ENCODE data around the gene ATP1A4. TPM values are rescaled to one million over a fixed set of nuclear protein-coding genes. Genes with fewer than 3 reads are reported as not detected.

The ATP1A4 gene
- total and polyA plus RNA-seq, 10 of the 15 experiments (the other 5 are each of a cell fraction or from before 2014, with no cell fraction given): 0.31 to 1.0 (median 0.54) TPM

DNA sequence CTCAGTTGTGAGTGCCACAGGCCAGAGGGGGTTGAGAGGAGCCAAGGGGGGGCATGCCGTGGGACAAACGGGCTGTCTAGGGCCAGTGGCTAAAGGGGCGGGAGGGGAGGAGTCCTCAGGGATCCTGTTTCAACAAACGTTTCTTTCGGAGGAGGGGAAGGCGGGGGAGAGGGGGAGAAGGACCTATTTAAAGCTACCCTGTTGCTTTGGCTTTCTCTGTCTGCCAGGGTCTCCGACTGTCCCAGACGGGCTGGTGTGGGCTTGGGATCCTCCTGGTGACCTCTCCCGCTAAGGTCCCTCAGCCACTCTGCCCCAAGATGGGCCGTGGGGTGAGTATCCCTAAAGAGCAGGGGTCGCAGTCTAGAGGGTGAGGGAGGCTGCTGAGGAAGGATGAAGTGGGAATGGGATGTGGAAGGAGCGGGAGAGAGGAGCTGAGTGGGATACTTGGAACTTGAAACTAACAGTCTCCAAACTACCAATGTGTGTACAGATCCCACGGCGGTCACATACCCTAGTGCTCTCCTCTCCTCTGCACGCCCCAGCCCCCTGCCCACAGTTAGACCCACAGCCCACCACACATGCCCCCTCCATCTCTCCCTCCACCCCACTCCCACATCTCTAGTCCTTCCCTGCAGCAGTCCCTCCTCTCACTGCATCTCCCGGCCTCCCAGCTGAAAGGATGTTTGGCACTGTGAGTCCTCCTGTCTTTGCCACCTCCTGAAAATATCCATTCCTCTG, 35.7 kb upstream of the ATP1A4 start, which contains the start of gene ATP1A2 (continued):
- no peak for TF ChIP-seq FOXM1 (IDR thresholded peaks at IDR 0.05; ENCODE audit: low read depth, low read length)
- no peak for TF ChIP-seq RUNX3 (IDR thresholded peaks at IDR 0.05; ENCODE audit: low read length)
- no peak for TF ChIP-seq ZNF274 (IDR thresholded peaks at IDR 0.05; ENCODE audit: insufficient read depth, insufficient read length)

DNA sequence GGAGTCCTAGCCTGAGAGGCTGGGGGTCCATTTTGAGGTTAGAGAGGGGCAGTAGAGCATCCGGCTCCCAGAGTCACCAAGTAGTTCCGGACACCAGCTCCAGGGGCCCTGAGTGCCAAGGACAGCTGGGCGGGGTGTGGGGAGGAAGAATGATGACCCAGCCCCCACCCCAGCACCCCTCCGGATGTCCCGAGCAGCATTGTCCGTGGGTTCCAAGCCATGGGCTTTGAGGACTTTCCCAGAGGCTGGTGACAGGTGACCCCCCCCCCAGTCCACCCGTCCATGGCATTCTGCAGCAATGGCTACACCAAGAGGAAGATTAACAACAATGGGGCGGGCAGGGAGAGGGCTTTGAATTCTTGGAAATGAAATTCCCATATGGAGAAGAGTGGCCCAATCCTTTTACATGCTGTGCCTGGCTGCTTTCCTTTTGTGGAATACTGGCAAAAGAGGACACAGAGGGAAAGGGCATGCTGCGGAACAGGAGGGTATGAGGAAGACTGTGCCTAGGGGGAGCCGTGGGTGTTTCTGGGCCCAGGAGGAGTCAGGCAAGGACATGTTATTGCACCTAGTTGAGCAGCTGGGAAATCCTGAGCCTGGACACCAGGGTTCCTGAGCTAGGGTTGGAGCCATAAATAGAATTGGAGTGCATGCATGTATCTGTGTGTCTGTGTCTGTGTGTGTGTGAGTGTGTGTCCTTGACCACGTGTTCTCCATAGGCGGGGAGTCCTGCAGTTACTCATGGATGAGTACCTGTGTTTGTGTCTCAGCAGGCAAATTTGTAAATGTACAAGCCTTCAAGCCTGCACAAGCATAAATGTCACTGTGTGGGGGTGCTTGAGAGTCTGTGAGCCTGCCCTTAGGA, 34.9 kb upstream of the ATP1A4 start:
- Histone ChIP-seq H3K27me3 (replicated peaks in 1 of 2; ENCODE audit: control insufficient read depth in 2 of 2, insufficient read depth in 2 of 2, low read length in 1 of 2) (peaks cover 0 to 7% of the 10 kb centered on the region in 2 experiments), H2AFZ (ENCODE audit: control insufficient read depth, low read depth, low read length) (no peak overlapping the region), H3K9me3 (replicated peaks; ENCODE audit: control insufficient read depth, insufficient read depth, low read length) (no peaks in the 10 kb centered on the region), H4K20me1 (ENCODE audit: control insufficient read depth, insufficient read depth) (0 out of 2 replicates have a peak, but pooled peaks cover 3% of the 10 kb centered on the region), H3K36me3 (ENCODE audit: control insufficient read depth in 2 of 2, insufficient read depth in 2 of 2, low read length in 1 of 2) (no peaks in the 10 kb centered on the region), H3K4me2 (ENCODE audit: control insufficient read depth, insufficient read depth) (no peak overlapping the region), H3K4me3 (no peak overlapping the region), H3K27ac (ENCODE audit: control insufficient read depth, insufficient read depth) (no peak overlapping the region), H3K4me1 (ENCODE audit: control insufficient read depth, insufficient read depth, low read length) (no peaks in the 10 kb centered on the region), H3K9ac (ENCODE audit: control insufficient read depth, insufficient read depth, low read length) (no peak overlapping the region), H3K79me2 (ENCODE audit: control insufficient read depth, insufficient read depth, low read length) (no peaks in the 10 kb centered on the region)
- no peak for TF ChIP-seq HDAC2 (IDR thresholded peaks at IDR 0.05)
- no peak for TF ChIP-seq TCF3 (IDR thresholded peaks at IDR 0.05; ENCODE audit: borderline replicate concordance, insufficient read depth, low read depth, low read length)
- TF ChIP-seq EP300 (IDR thresholded peaks at IDR 0.05; ENCODE audit: borderline replicate concordance in 1 of 2, control insufficient read depth in 1 of 2, low read depth in 2 of 2, low read length in 2 of 2): no peak
- TF ChIP-seq BMI1 (IDR thresholded peaks at IDR 0.05; ENCODE audit: borderline replicate concordance): no peak
- TF ChIP-seq, protein P1, sequence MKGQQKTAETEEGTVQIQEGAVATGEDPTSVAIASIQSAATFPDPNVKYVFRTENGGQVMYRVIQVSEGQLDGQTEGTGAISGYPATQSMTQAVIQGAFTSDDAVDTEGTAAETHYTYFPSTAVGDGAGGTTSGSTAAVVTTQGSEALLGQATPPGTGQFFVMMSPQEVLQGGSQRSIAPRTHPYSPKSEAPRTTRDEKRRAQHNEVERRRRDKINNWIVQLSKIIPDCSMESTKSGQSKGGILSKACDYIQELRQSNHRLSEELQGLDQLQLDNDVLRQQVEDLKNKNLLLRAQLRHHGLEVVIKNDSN (IDR thresholded peaks at IDR 0.05; ENCODE audit: borderline replicate concordance, extremely low read length, insufficient read depth, low read depth, low read length): no peak
- TF ChIP-seq MYC (IDR thresholded peaks at IDR 0.05; ENCODE audit: insufficient read depth, insufficient read length, insufficient replicate concordance, low read length, severe bottlenecking): no peak
- TF ChIP-seq, protein P2, sequence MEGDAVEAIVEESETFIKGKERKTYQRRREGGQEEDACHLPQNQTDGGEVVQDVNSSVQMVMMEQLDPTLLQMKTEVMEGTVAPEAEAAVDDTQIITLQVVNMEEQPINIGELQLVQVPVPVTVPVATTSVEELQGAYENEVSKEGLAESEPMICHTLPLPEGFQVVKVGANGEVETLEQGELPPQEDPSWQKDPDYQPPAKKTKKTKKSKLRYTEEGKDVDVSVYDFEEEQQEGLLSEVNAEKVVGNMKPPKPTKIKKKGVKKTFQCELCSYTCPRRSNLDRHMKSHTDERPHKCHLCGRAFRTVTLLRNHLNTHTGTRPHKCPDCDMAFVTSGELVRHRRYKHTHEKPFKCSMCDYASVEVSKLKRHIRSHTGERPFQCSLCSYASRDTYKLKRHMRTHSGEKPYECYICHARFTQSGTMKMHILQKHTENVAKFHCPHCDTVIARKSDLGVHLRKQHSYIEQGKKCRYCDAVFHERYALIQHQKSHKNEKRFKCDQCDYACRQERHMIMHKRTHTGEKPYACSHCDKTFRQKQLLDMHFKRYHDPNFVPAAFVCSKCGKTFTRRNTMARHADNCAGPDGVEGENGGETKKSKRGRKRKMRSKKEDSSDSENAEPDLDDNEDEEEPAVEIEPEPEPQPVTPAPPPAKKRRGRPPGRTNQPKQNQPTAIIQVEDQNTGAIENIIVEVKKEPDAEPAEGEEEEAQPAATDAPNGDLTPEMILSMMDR (IDR thresholded peaks at IDR 0.05 in 2 of 3, conservative IDR thresholded peaks at IDR 0.05 in 1 of 3; ENCODE audit: control insufficient read depth in 2 of 3, extremely low read depth in 1 of 3, insufficient read depth in 1 of 3, low read depth in 3 of 3, low read length in 3 of 3): no peak
- TF ChIP-seq SMAD5 (IDR thresholded peaks at IDR 0.05; ENCODE audit: low read depth): no peak
- no peak for TF ChIP-seq SP1 (IDR thresholded peaks at IDR 0.05; ENCODE audit: low read depth, low read length)
- TF ChIP-seq MXI1 (IDR thresholded peaks at IDR 0.05; ENCODE audit: low read depth, low read length): no peak
- TF ChIP-seq NBN (IDR thresholded peaks at IDR 0.05): no peak
- FAIRE-seq: no peak
- RAD21 ChIA-PET (ENCODE audit: unreplicated experiment): no interaction called here
- SMC1A ChIA-PET (ENCODE audit: uncharacterized antibody, unreplicated experiment): no interaction called here
- DNase-seq (ENCODE audit: low read depth, low spot score): no peak
- BruUV-seq (replicated peaks): no TSS peak
- intact Hi-C loops (cut with micrococcal nuclease; ENCODE audit: unreplicated experiment): no loop called here
- 40% methylated on average over 12 of the region's 12 CpGs for WGBS (ENCODE audit: insufficient coverage, insufficient replicate concordance, low lambda C conversion rate, missing lambda C conversion rate)
- POLR2A ChIA-PET: no interaction called here
- CTCF ChIA-PET: interaction anchor here (0.8 to 1.1 kb wide), 3 partner anchors 136 to 246 kb away, joined by 3 to 4 read pairs (median 3); no protein-coding TSS in a partner anchor
- no peak for ATAC-seq
- in situ Hi-C loops (cut with MboI): no loop called here
